ENCODE results near the gene SNX25. TPM values are rescaled to one million over a fixed set of nuclear protein-coding genes. Genes with fewer than 3 reads are reported as not detected.
"Not testable (repeated sequence)": the region's sequence is repeated elsewhere in the genome, so short reads cannot be mapped to it uniquely, and the experiment has no call there.

Gene SNX25
- total RNA-seq, 1 donor from 2014 or later, result 10.9 TPM

DNA sequence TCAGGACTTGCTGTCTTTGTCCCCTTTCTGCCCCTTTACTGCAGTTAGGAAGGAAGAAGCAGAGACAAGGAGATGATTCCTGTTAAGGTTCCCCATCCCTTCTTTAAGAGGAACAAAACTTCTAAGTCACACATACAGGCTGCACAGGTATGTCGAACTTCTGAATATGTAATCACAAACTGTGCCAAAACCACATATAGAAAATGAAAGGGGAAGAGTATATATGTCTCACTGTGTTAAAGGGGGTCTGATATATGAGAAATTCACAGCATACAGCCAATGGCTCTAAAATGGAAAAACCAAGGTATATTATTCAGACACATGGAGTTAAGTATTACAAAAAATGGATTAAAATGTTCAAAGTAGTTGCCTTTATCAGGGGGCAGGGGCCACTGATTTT is 17.3 kb upstream of the SNX25 start:
- no peak for DNase-seq (ENCODE audit: low spot score in 2 of 2, unreplicated experiment in 2 of 2)
- H3K4me3 Mint-ChIP-seq, result no peak overlapping the region
- H3K4me1 Mint-ChIP-seq, result peaks cover 3% of the 10 kb centered on the region
- H3K9me3 Mint-ChIP-seq, result no peaks in the 10 kb centered on the region
- H3K27me3 Mint-ChIP-seq (ENCODE audit: low read depth), result no peaks in the 10 kb centered on the region
- no peak overlapping the region for H3K27ac Mint-ChIP-seq
- peaks cover 15% of the 10 kb centered on the region for H3K36me3 Mint-ChIP-seq
- TF ChIP-seq, protein P1, sequence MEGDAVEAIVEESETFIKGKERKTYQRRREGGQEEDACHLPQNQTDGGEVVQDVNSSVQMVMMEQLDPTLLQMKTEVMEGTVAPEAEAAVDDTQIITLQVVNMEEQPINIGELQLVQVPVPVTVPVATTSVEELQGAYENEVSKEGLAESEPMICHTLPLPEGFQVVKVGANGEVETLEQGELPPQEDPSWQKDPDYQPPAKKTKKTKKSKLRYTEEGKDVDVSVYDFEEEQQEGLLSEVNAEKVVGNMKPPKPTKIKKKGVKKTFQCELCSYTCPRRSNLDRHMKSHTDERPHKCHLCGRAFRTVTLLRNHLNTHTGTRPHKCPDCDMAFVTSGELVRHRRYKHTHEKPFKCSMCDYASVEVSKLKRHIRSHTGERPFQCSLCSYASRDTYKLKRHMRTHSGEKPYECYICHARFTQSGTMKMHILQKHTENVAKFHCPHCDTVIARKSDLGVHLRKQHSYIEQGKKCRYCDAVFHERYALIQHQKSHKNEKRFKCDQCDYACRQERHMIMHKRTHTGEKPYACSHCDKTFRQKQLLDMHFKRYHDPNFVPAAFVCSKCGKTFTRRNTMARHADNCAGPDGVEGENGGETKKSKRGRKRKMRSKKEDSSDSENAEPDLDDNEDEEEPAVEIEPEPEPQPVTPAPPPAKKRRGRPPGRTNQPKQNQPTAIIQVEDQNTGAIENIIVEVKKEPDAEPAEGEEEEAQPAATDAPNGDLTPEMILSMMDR (IDR thresholded peaks at IDR 0.05; ENCODE audit: unreplicated experiment), result no peak

GRCh38 chr4:185194924-185195888 is 14.2 kb upstream of the SNX25 start:
- Mint-ChIP-seq H3K9me3 (no peaks in the 10 kb centered on the region), H3K4me1 (peaks cover 3% of the 10 kb centered on the region), H3K27me3 (ENCODE audit: low read depth) (no peaks in the 10 kb centered on the region), H3K27ac (no peak overlapping the region), H3K4me3 (no peak overlapping the region), H3K36me3 (peaks cover 17% of the 10 kb centered on the region)
- DNase-seq (ENCODE audit: low spot score in 2 of 2, unreplicated experiment in 2 of 2), result no peak
- TF ChIP-seq, protein P1 (IDR thresholded peaks at IDR 0.05; ENCODE audit: unreplicated experiment), result no peak

DNA sequence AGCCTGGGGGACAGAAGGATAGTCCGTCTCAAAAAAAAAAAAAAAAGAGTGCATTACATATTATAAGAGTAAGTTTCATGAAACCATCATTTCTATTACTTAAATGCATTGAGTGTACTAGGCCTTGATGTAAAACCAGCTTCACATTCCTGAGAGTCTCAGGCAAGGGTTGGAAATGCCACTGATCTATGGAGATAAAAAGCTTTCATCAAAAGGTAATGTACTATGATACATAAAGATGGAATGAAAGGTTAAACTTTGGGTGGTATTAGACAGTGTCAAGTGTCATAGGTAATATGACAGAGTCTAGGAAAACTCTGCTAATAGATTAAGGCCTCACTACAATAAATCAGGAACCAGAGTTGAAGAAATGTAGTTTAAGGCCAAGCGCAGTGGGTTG is 13.0 kb upstream of the SNX25 start:
- Mint-ChIP-seq H3K27ac (no peak overlapping the region), H3K27me3 (ENCODE audit: low read depth) (no peaks in the 10 kb centered on the region), H3K9me3 (no peaks in the 10 kb centered on the region), H3K36me3 (peaks cover 14% of the 10 kb centered on the region), H3K4me1 (peaks cover 6% of the 10 kb centered on the region), H3K4me3 (no peak overlapping the region)
- DNase-seq (ENCODE audit: low spot score in 2 of 2, unreplicated experiment in 2 of 2), result no peak
- TF ChIP-seq, protein P1 (IDR thresholded peaks at IDR 0.05; ENCODE audit: unreplicated experiment), result no peak

DNA sequence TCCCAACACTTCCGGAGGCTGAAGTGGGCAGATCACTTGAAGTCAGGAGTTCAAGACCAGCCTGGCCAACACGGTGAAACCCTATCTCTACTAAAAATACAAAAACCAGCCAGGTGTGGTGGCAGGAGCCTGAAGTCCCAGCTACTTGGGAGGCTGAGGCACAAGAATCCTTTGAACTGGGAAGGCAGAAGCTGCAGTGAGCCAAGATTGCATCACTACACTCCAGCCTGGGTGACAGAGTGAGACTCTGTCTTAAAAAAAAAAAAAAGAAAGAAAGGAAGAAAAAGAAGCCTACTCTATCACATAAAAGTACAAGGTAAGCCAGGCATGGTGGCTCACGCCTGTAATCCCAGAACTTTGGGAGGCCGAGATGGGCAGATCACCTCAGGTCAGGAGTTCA is 11.2 kb upstream of the SNX25 start:
- H3K4me3 Mint-ChIP-seq; H3K27ac Mint-ChIP-seq; H3K27me3 Mint-ChIP-seq (ENCODE audit: low read depth); H3K9me3 Mint-ChIP-seq; DNase-seq (ENCODE audit: low spot score in 2 of 2, unreplicated experiment in 2 of 2): not testable (repeated sequence)
- Mint-ChIP-seq H3K36me3 (peaks cover 13% of the 10 kb centered on the region), H3K4me1 (peaks cover 21% of the 10 kb centered on the region)

DNA sequence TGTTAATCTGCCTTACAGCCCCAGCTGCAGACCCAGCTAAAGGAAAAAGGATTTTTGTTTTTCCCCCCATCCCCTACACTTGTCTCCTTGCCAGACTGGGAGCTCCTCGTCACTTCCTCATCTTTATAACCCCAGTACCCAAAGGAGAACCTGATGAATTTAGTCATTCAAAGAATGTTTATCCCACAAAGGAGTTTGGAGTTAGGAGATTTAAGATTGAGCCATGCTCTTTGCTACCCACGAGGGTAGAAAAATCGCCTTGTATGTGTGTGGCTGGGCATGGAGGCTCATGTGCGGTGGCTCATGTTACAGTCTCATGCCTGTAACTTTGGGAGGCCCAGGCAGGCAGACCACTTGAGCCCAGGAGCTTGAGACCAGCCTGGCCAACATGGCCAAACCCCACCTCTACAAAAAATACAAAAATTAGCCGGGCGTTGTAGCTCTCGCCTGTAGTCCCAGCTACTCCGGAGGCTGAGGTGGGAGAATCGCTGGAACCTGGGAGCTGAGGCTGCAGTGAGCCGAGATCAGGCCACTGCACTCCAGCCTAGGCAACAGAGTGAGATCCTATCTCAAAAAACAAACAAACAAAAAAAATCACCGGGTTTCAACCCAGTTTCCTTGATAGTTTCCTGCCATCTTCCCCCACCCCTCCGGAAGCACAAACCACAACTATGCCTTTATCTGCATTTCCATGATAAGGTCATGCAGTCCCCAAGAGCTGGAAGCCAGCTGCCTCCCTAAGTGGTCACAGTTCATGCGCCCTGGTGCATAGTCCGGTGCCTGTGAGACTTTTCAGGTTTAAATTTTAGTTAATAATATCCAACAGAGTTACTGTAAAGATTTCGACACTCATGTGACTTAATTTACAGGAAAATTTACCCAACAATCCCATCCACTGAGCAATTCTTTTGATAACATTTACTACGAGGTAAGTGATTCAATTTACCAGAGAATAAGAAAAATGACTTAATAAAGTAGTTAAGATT is 7.1 kb upstream of the SNX25 start:
- Mint-ChIP-seq H3K4me3 (peak overlapping the region; percentile 90), H3K27me3 (ENCODE audit: low read depth) (peaks cover 3% of the 10 kb centered on the region), H3K27ac (peak overlapping the region; percentile 98), H3K36me3 (peaks cover 13% of the 10 kb centered on the region), H3K9me3 (no peaks in the 10 kb centered on the region), H3K4me1 (peaks cover 32% of the 10 kb centered on the region)
- TF ChIP-seq, protein P1 (IDR thresholded peaks at IDR 0.05; ENCODE audit: unreplicated experiment), result no peak
- no peak for DNase-seq (ENCODE audit: low spot score in 2 of 2, unreplicated experiment in 2 of 2)

Data from mesothelial cell of epicardium (in vitro differentiated cells).